SK-N-SH (cell line): ENCODE results near the gene MBNL2. TPM values are rescaled to one million over a fixed set of nuclear protein-coding genes. Genes with fewer than 3 reads are reported as not detected.

Experiments used
- CTCF ChIA-PET: fragments of 300-600, 350-600 bp; formaldehyde crosslinking; extraction: SDS; loops from one replicate; lab custom pipeline; 2021; lab: Yijun Ruan, JAX
- POLR2A ChIA-PET: fragments of 350-600 bp; sonication (Branson Sonifier 250); formaldehyde crosslinking; extraction: SDS; loops from one replicate; lab custom pipeline; 2020; ENCODE audit warnings: antibody characterized with exemption, inconsistent platforms; lab: Yijun Ruan, JAX
- DNase-seq: peaks from one replicate; pipeline ENCODE4 v3.0.0; 2012
- H2AFZ ChIP-seq: fragments of 200-600 bp; sonication (generic); 2 replicates; pipeline ENCODE4 v1.8.1; 2016; ENCODE audit warnings: antibody characterized with exemption, mild to moderate bottlenecking, low read depth
- H3F3A ChIP-seq: fragments of 200-600 bp; sonication (generic); replicated peaks from 2 replicates; pipeline ENCODE3; 2016; ENCODE audit warnings: antibody characterized with exemption, mild to moderate bottlenecking; ENCODE audit not compliant: insufficient read depth
- H3K27ac ChIP-seq, 2 experiments: fragments of 200-500 bp in 1 of 2; fragments of 200-600 bp in 1 of 2; sonication (Bioruptor generic) in 1 of 2; sonication (generic), shearing (Covaris generic) in 1 of 2; 2 replicates each; pipeline versions ENCODE4 v1.5.1 to v1.6.1; 2014 to 2016; ENCODE audit warnings: low read depth in 2 of 2, inconsistent platforms in 1 of 2, low read length in 1 of 2, mild to moderate bottlenecking in 1 of 2, mixed read lengths in 1 of 2
- H3K27me3 ChIP-seq: fragments of 200-600 bp; sonication (generic), shearing (Covaris generic); 2 replicates; pipeline ENCODE4 v1.6.1; 2016; ENCODE audit warnings: mixed run types; ENCODE audit not compliant: insufficient read depth
- H3K36me3 ChIP-seq, 2 experiments: fragments of 200-500 bp in 1 of 2; fragments of 200-600 bp in 1 of 2; sonication (Bioruptor generic) in 1 of 2; sonication (generic) in 1 of 2; replicated peaks in 1 of 2; 2 replicates each; pipeline versions ENCODE3 to v1.5.1; 2014 to 2016; ENCODE audit warnings: low read length in 1 of 2, mild to moderate bottlenecking in 1 of 2; ENCODE audit not compliant: insufficient read depth in 2 of 2, control insufficient read depth in 1 of 2
- H3K4me1 ChIP-seq, 2 experiments: fragments of 200-500 bp in 1 of 2; fragments of 200-600 bp in 1 of 2; sonication (Bioruptor generic) in 1 of 2; sonication (generic), shearing (Covaris generic) in 1 of 2; 2 replicates each; pipeline versions ENCODE4 v1.5.1 to v1.6.1; 2014 to 2016; ENCODE audit warnings: low read depth in 1 of 2, low read length in 1 of 2, mixed run types in 1 of 2; ENCODE audit not compliant: insufficient read depth in 2 of 2, control insufficient read depth in 1 of 2
- H3K4me2 ChIP-seq: fragments of 200-600 bp; sonication (generic), shearing (Covaris generic); 2 replicates; pipeline ENCODE4 v1.6.1; 2017; ENCODE audit warnings: mixed run types
- H3K4me3 ChIP-seq, 2 experiments: fragments of 200-500 bp in 1 of 2; fragments of 200-600 bp in 1 of 2; sonication (Bioruptor generic) in 1 of 2; sonication (generic), shearing (Covaris generic) in 1 of 2; 2 replicates each; pipeline versions ENCODE4 v1.5.1 to v1.8.1; 2014 to 2016; ENCODE audit warnings: low read depth in 2 of 2, inconsistent platforms in 1 of 2, low read length in 1 of 2, mild to moderate bottlenecking in 1 of 2, mixed read lengths in 1 of 2, moderate library complexity in 1 of 2
- H3K79me2 ChIP-seq: fragments of 200-600 bp; sonication (generic); 2 replicates; pipeline ENCODE4 v1.8.1; 2017; ENCODE audit warnings: mild to moderate bottlenecking; ENCODE audit not compliant: insufficient read depth
- H3K9ac ChIP-seq: fragments of 200-600 bp; sonication (generic); 2 replicates; pipeline ENCODE4 v1.6.1; 2017; ENCODE audit warnings: mixed run types
- H3K9me2 ChIP-seq: fragments of 200-600 bp; sonication (generic); 2 replicates; pipeline ENCODE4 v1.6.1; 2017; ENCODE audit warnings: mixed run types
- H3K9me3 ChIP-seq: fragments of 200-600 bp; sonication (generic); 2 replicates; pipeline ENCODE4 v1.6.1; 2017; ENCODE audit warnings: mixed run types, mild to moderate bottlenecking, moderate library complexity
- H4K20me1 ChIP-seq: fragments of 200-600 bp; sonication (generic); 2 replicates; pipeline ENCODE4 v1.6.1; 2017; ENCODE audit warnings: mild to moderate bottlenecking, mixed run types; ENCODE audit not compliant: insufficient read depth
- CHD2 ChIP-seq: fragments of 150-350 bp; IDR thresholded peaks from 2 replicates; pipeline ENCODE4 v1.6.1; 2018; ENCODE audit warnings: low read length; ENCODE audit not compliant: partially characterized antibody
- ELF1 ChIP-seq: IDR thresholded peaks from 2 replicates; pipeline ENCODE4 v1.4.0; 2012
- EP300 ChIP-seq, 2 experiments: IDR thresholded peaks; 2 replicates each; pipeline versions ENCODE4 v1.4.0 to v1.6.1; 2012; ENCODE audit warnings: borderline replicate concordance in 1 of 2, low read depth in 1 of 2, low read length in 1 of 2
- FOXJ3 ChIP-seq: sonication (generic); formaldehyde crosslinking; IDR thresholded peaks from 2 replicates; pipeline ENCODE4 v1.5.1; 2020; ENCODE audit warnings: mild to moderate bottlenecking, missing genetic modification reagents
- GABPA ChIP-seq: IDR thresholded peaks from 2 replicates; pipeline ENCODE4 v1.4.0; 2012; ENCODE audit warnings: low read depth, mild to moderate bottlenecking
- GATA2 ChIP-seq: sonication (generic); formaldehyde crosslinking; IDR thresholded peaks from 2 replicates; pipeline ENCODE4 v1.5.0; 2020; ENCODE audit warnings: mild to moderate bottlenecking, missing genetic modification reagents
- JUND ChIP-seq: IDR thresholded peaks from 2 replicates; pipeline ENCODE4 v1.4.0; 2012
- NRF1 ChIP-seq: IDR thresholded peaks from 2 replicates; pipeline ENCODE4 v1.6.1; 2012; ENCODE audit warnings: low read depth, mild to moderate bottlenecking, low read length
- POLR2AphosphoS5 ChIP-seq: IDR thresholded peaks from 2 replicates; pipeline ENCODE4 v1.6.1; 2012; ENCODE audit warnings: low read depth, low read length
- RAD21 ChIP-seq: IDR thresholded peaks from 2 replicates; pipeline ENCODE4 v1.6.1; 2012; ENCODE audit warnings: mild to moderate bottlenecking, low read length
- RXRA ChIP-seq: IDR thresholded peaks from 2 replicates; pipeline ENCODE4 v1.4.0; 2012; ENCODE audit warnings: low read depth, mild to moderate bottlenecking, borderline replicate concordance
- SIN3A ChIP-seq: IDR thresholded peaks from 2 replicates; pipeline ENCODE4 v1.6.1; 2012; ENCODE audit warnings: low read depth, mild to moderate bottlenecking, low read length, moderate library complexity, borderline replicate concordance
- TAF1 ChIP-seq: IDR thresholded peaks from 2 replicates; pipeline ENCODE4 v1.6.1; 2012; ENCODE audit warnings: low read depth, mild to moderate bottlenecking, low read length, moderate library complexity, borderline replicate concordance
- TCF12 ChIP-seq: IDR thresholded peaks from 2 replicates; pipeline ENCODE4 v1.4.0; 2012
- TEAD4 ChIP-seq: IDR thresholded peaks from 2 replicates; pipeline ENCODE4 v1.4.0; 2012; ENCODE audit warnings: mild to moderate bottlenecking, borderline replicate concordance; ENCODE audit not compliant: insufficient read depth
- WGBS: methylation state at CpG from one replicate; pipeline ENCODE4 v1.1.6; 2017; ENCODE audit warnings: low lambda C conversion rate; 5-methylcytosine and 5-hydroxymethylcytosine counted together
- polyA plus RNA-seq, 3 experiments: library from polyadenylated mRNA; depleted of rRNA; stranded (reverse); fragments of >200 nt; gene quantifications; 2 replicates each; pipeline ENCODE4 v1.2.3, GENCODE V29; 2012
- TF ChIP-seq, protein P1 (sequence below): IDR thresholded peaks from 2 replicates; pipeline ENCODE4 v1.4.0; 2012; ENCODE audit warnings: low read depth, borderline replicate concordance

The MBNL2 gene
- polyA plus RNA-seq, 1 of the 3 experiments (the other 2 are of a cell fraction), result 24.5 TPM

DNA sequence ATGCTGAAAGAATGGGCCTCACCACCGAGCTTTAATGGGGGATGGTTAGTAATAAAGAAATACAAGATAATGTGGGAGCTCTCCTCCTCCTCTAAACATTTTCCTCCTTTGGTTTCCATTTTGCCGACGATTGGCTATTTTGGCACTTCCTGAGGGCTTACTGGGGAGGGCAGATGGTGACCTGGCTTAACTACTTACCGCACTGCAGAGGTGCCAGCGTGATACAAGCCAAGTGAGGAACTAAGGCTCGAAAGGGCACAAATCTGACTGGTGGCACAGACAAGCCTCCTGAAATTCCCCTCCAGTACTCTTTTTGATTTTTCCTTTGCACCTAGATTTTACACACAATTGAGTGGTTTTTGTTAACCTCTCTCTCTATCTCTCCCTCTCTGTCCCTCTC lies 158.6 kb downstream of the MBNL2 start (continued):
- no peak for TF ChIP-seq GABPA

DNA sequence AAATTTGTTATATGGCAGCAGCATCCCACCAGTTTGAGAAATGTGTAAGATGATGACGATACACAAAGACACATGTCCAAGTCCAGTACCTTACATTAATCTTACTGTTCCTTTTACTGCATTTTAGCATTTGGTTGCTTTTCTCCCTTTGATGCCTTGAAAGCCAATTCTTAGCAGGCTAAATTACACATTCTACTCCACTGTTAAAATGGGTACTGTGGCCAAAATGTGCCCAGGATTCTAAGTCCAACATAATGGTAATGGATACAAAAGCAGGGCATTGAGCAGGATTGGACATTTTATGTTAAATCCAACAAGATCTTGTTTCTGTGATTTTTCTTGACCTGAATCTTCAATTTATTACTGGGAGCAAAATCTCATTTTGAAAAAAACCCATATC lies 159.1 kb downstream of the MBNL2 start:
- TF ChIP-seq ELF1 (no peak), NRF1 (no peak), SIN3A (no peak)
- Histone ChIP-seq H3K36me3 (peaks cover 44 to 64% of the 10 kb centered on the region in 2 experiments), H3K4me3 (no peak overlapping the region), H3K9ac (no peak overlapping the region), H3K4me2 (no peak overlapping the region), H4K20me1 (no peaks in the 10 kb centered on the region), H3K9me3 (no peaks in the 10 kb centered on the region), H2AFZ (no peak overlapping the region), H3K27ac (no peak overlapping the region), H3K9me2 (no peaks in the 10 kb centered on the region), H3K27me3 (no peaks in the 10 kb centered on the region), H3K4me1 (peaks cover 0 to 8% of the 10 kb centered on the region in 2 experiments; a peak in 2 of 4 replicates), H3F3A (peaks cover 27% of the 10 kb centered on the region), H3K79me2 (peaks cover 8% of the 10 kb centered on the region; the same call in 1 of the 2 replicates)
- ChIA-PET CTCF (no interaction called here), POLR2A (no interaction called here)
- WGBS, result 96% methylated on average over 1 of the region's 1 CpG
- DNase-seq, result no peak

DNA sequence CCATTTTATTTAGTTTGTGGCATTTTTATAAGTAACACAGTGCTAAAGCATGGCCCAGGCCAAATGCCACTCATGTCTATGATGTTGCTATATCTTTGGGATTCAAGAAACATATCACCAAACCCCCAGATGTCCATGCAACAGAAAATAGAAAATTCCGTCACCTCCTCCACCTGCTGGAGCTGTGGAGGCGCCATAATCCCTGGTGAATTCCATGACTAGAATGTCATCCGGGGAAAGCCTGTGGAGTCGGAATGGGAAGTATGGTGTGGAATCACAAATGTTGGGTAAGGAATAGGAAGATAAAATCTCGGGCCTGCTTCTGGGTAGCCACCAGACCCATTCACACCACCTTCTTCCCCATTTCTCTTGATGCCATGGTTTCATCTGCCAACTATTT lies 160.1 kb downstream of the MBNL2 start:
- WGBS, result 96% methylated on average over 5 of the region's 5 CpGs
- POLR2A ChIA-PET, result no interaction called here
- no peaks in the 10 kb centered on the region for H4K20me1 ChIP-seq

More for the DNA sequence above, 160.1 kb downstream of the MBNL2 start:
- Histone ChIP-seq H3K36me3 (peaks cover 44 to 68% of the 10 kb centered on the region in 2 experiments), H2AFZ (no peak overlapping the region), H3F3A (peaks cover 24% of the 10 kb centered on the region), H3K4me2 (no peak overlapping the region), H3K9ac (no peak overlapping the region), H3K4me3 (no peak overlapping the region), H3K27ac (no peak overlapping the region), H3K9me2 (no peaks in the 10 kb centered on the region), H3K27me3 (no peaks in the 10 kb centered on the region), H3K9me3 (no peaks in the 10 kb centered on the region), H3K79me2 (peaks cover 3% of the 10 kb centered on the region; the same call in 1 of the 2 replicates), H3K4me1 (peaks cover 2 to 9% of the 10 kb centered on the region in 2 experiments; a peak in 2 of 4 replicates)
- TF ChIP-seq FOXJ3, result no peak
- no peak for TF ChIP-seq GATA2 (CRISPR knock-in tag)
- no peak for TF ChIP-seq NRF1
- TF ChIP-seq, protein P1, sequence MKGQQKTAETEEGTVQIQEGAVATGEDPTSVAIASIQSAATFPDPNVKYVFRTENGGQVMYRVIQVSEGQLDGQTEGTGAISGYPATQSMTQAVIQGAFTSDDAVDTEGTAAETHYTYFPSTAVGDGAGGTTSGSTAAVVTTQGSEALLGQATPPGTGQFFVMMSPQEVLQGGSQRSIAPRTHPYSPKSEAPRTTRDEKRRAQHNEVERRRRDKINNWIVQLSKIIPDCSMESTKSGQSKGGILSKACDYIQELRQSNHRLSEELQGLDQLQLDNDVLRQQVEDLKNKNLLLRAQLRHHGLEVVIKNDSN, result no peak
- no peak for TF ChIP-seq POLR2AphosphoS5
- TF ChIP-seq SIN3A, result no peak
- TF ChIP-seq RAD21, result no peak
- no peak for TF ChIP-seq JUND
- no peak for TF ChIP-seq TAF1
- no peak for TF ChIP-seq RXRA
- TF ChIP-seq TCF12, result no peak
- no peak for TF ChIP-seq EP300 (IDR thresholded peaks at IDR 0.05; ENCODE audit: borderline replicate concordance in 1 of 2, low read depth in 1 of 2, low read length in 1 of 2)
- no peak for TF ChIP-seq CHD2
- TF ChIP-seq TEAD4, result no peak
- DNase-seq, result no peak
- CTCF ChIA-PET, result no interaction called here
